HG03575 (cell line): ENCODE results near the gene MICAL1.

Experiments used
- ATAC-seq: cut with Tn5 transposase; IDR thresholded peaks from one replicate; pipeline ENCODE4 v1.9.1; 2021; ENCODE audit not compliant: unreplicated experiment, insufficient number of reproducible peaks, low FRiP score; ENCODE audit errors: extremely low read depth

The MICAL1 gene, protein sequence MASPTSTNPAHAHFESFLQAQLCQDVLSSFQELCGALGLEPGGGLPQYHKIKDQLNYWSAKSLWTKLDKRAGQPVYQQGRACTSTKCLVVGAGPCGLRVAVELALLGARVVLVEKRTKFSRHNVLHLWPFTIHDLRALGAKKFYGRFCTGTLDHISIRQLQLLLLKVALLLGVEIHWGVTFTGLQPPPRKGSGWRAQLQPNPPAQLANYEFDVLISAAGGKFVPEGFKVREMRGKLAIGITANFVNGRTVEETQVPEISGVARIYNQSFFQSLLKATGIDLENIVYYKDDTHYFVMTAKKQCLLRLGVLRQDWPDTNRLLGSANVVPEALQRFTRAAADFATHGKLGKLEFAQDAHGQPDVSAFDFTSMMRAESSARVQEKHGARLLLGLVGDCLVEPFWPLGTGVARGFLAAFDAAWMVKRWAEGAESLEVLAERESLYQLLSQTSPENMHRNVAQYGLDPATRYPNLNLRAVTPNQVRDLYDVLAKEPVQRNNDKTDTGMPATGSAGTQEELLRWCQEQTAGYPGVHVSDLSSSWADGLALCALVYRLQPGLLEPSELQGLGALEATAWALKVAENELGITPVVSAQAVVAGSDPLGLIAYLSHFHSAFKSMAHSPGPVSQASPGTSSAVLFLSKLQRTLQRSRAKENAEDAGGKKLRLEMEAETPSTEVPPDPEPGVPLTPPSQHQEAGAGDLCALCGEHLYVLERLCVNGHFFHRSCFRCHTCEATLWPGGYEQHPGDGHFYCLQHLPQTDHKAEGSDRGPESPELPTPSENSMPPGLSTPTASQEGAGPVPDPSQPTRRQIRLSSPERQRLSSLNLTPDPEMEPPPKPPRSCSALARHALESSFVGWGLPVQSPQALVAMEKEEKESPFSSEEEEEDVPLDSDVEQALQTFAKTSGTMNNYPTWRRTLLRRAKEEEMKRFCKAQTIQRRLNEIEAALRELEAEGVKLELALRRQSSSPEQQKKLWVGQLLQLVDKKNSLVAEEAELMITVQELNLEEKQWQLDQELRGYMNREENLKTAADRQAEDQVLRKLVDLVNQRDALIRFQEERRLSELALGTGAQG

DNA sequence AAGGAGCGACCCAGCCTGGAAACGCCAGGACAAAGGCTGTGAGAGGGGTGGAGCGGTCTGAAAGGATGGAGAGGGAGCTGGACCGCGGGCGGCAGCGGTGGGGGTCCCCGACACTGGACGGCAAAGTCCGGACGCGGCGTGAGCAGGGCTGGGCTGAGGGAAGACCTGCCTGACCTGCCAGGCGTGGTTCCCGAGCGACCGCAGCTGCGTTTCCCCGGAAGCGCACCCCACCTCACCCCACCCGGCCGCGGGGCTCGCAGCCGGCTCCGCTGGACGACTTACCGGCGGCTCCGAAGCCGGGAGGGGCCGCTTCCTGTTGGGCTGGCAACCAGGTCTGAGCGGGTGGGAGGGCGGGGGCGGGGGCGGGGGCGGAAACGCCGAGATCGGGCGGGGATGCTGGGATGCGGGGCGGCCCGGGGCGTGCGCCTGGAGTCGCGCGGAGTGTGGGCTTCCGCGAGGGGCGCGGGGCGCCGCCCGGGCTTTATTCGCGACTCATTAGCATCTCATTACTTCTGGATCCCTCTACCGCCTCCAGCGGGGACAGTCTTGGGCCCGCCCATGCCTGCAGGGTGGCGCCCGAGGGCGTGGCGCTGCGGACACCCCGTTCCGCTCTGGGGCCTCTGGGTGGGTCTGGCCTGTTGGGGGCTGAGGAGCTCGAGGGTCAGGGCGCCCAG lies at the start of gene MICAL1:
Gene MICAL1 (minus strand): TSS at position 336 of the 674 bp plus-strand sequence. CDS start 1,576 bp downstream, outside the sequence.
- no peak for ATAC-seq

GRCh38 chr6:109503327-109504224 lies 48.0 kb upstream of the MICAL1 start:
- no peak for ATAC-seq

- ATAC-seq: no peak
Observed at GRCh38 chr6:109498936-109499335, 43.4 kb upstream of the MICAL1 start.

DNA sequence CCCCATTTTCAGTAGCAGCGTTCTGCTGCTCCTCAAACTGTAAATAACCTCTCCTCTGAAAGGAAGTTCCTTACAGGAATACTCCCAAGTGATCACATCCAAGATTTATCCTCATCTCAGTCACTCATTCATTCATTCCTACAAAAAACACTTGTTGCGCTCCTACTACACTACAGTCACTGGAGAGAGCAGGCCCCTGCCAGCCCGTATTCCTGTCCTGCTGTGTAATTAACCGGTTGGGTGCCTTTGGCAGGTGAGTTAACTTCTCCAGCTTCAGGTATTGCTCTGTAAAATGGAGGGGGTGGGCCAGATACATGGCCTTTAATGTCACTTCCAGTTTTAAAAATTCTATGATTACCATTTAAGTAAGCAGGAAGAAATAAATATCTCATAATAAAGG lies 42.5 kb upstream of the MICAL1 start:
- no peak for ATAC-seq

DNA sequence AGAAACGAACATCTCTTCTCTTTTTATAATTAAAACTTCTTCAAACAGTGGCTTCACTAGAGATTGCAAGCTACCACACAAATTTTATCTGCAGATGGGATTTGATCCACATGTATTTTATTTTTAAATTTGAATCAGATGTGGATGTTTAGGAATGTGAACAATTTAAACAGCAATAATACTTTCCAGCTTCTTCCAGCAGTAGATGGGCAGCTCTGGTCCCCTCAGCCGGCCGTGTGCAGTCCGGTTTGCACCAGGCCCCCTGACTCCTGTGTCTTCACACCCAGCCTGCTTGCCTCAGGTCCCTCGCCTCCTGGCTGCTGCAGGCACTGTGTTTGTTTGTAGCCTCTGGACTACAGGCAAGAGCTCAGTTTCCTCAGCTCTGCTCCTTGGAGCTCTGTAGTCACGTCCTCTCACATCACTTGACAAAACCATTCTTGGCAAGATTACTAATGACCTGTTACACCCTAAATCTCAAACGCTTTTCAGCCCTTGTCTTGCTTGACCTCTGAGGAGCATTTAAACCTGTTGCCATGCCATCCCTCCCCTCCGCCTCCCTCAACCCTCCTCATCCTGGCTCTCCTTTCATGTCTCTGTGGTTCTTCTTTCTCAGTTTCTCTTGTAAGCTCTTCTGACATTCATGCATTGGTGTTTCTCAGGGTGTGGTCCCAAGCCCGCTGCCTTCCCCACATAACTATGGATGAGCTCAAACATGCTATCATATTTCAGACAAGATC lies 40.6 kb upstream of the MICAL1 start:
- no peak for ATAC-seq

DNA sequence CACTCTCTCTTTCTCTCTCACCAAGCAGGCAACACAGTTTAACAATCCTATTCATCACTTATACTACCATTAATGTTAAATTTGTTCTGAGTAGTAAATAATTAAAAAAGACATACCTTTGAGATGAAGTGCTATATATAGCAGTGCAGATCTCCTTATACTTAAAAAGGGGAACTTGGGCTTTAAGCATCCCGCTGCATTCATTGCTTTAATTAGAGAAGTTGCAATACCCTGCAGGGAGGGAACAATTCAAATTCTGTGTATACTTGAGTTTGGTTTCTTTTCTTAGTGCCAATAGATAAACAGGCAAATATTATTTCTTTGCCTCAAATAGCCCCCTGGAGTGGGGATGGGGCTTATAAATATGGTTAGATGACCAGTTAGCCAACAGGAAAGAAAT lies 38.3 kb upstream of the MICAL1 start:
- no peak for ATAC-seq

- no peak for ATAC-seq
Observed at GRCh38 chr6:109491207-109491938, 35.8 kb upstream of the MICAL1 start.

- ATAC-seq: no peak
Observed at GRCh38 chr6:109490713-109491112, 35.1 kb upstream of the MICAL1 start.

DNA sequence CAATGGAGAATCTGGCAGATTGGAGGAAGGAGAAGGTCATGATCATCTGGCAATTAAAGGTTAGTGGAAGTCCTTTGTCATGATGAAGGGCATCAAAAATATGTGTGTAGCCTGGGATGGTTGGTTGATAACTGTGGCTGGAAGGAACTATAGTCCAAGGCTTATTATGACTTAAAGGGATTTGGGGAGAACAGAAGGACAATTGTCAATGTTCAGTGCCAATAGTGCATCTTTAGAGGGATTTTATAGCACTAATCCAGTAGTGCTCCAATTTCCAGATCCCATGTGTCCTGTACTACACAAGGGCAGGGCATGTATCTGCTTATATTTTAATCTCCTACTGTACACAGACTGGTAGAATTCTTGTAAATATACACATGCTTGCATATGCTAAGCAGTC lies 32.4 kb upstream of the MICAL1 start:
- no peak for ATAC-seq

- ATAC-seq: no peak
Observed at GRCh38 chr6:109486068-109486467, 30.5 kb upstream of the MICAL1 start.

DNA sequence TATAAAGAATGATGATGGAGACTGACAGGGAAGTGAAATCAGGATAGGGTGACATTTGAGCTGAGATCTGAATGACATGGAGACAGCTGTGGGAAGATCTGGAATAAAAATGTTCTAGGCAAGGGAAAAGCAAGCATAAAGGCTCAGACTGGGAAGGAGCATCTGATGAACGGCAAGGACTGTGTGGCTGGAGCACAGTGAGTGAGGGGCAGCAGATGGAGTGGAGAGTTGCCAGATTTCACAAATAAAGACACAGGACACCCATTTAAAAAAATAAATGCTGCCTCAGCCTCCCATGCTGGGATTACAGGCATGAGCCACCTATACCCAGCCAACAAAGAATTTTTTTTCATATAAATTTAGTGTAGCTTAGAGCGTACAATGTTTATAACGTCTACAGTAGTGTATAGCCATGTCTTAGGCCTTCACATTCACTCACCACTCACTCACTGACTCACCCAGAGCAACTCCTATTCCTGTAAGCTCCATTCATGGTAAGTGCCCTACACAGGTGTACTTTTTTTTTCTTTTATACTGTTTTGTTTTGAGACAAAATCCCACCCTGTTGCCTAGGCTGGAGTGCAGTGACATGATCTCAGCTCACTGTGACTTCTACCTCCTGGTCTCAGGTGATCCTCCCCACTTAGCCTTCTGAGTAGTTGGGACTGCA lies 29.8 kb upstream of the MICAL1 start:
- no peak for ATAC-seq

DNA sequence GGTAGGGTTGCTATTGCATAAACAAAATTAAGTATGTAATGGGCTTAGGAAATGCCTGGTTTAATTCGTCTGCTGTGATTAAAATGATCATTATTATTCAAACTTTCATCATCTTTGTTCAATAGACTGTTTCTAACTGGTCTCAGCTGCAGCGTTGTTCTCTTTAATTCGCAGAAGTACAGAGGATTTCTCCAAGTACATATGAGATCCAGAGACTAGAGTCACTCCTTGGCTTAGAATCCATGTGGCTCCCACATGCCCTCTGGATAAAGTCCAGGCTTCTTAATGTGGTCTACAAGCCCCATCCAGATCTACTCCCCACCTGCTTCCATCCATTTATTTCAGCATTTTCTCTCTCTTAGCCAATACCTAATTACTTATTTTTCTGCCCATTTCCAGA lies 28.6 kb upstream of the MICAL1 start:
- no peak for ATAC-seq

DNA sequence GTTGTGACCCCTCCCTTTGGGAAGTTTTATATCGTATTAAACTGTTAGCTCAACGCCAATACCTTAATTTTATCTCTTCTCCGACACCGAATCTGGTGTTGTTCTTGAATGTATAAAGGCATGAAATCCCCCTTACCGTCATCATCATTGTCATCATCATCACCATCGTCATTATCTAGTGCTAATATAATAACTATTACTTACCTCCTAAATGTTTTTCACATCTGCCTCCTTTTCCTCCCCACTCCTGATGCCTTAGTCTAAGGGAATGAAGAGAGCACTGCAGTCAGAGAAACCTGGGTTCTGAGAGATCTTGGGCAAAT lies 28.1 kb upstream of the MICAL1 start:
- ATAC-seq: no peak

GRCh38 chr6:109482905-109483734 lies 27.5 kb upstream of the MICAL1 start, which contains the start of gene ZBTB24:
TSS of gene ZBTB24 (minus strand) at chr6:109483219. CDS start at chr6:109482026, 1,193 bp downstream.
- ATAC-seq: no peak

DNA sequence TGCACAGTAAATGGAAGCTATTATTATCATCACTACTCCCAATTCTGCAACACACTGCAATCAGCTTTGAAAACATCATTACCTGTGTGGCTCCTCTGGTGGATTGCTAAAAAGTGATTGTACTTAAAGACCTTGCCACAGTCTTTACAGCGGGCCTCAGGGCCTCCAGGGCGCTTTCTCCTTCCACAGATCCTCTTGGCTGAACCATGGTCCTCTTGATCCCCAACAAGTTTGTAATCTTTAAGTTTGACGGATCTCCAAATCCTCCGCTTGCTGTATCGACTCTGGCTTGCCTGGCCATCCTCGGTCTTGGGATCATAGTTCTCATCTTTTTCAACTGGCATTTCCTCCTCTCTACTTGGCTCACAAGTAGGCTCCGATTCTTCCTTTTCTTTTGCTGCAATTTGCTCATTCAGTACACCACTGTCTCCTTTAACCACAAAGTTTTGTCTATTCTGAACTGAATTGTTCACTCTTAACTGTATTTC lies 25.5 kb upstream of the MICAL1 start:
- no peak for ATAC-seq
